NCI-H526 treated with DMSO at 0.1 percent for 48 hours (cell line): ENCODE measurements around the gene LCLAT1.
"Not testable (repeated sequence)": the region's sequence is repeated elsewhere in the genome, so short reads cannot be mapped to it uniquely, and the experiment has no call there.

Source experiments
- DNase-seq: peaks from one replicate; lab custom pipeline; 2025; lab: John Stamatoyannopoulos, UW

Gene LCLAT1

GRCh38 chr2:30455114-30455738 lies 8.2 kb downstream of the LCLAT1 start:
- DNase-seq = peak; percentile 59

DNA sequence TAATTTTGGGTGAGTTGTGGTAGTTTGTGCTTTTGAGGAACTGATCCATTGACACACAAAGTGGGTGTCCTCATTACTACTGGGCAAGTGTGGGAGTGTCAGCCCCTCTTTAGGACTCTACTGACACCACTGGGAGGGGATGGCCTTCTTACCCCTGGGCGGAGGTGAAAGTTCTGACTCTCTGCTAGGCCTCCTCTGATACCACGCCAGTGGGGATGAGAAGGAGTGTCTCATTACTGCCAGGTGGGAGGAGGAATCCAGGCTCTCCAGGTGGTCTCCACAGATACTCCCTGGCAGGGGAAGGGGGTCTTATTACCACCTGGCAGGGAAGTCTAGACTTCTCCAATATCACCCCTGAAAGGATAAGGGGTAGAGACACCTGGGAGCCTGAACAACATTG lies 9.1 kb downstream of the LCLAT1 start:
- DNase-seq = no peak

- DNase-seq = no peak
Observed at GRCh38 chr2:30456579-30456978, 9.5 kb downstream of the LCLAT1 start.

DNA sequence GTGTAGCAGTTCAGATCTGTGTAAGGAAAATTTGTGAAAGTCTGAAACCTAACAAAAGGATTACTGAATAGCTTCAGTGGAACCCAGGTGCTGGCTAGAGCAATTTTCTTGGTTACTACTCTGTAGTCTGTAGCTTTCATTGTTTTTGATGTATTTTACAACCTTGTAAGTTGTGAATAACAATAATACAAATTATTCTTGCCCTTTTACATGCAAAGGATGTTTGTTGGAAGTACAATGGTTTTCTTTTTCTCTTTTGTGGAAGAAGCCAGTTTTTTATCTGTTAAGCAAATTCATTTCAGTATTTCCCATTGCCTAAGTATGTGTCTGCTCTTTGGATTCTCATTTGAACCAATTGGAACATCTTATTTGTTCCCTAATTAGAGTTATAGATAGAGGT lies 10.2 kb downstream of the LCLAT1 start:
- no peak for DNase-seq

GRCh38 chr2:30459140-30459539 lies 12.1 kb downstream of the LCLAT1 start:
- no peak for DNase-seq

DNA sequence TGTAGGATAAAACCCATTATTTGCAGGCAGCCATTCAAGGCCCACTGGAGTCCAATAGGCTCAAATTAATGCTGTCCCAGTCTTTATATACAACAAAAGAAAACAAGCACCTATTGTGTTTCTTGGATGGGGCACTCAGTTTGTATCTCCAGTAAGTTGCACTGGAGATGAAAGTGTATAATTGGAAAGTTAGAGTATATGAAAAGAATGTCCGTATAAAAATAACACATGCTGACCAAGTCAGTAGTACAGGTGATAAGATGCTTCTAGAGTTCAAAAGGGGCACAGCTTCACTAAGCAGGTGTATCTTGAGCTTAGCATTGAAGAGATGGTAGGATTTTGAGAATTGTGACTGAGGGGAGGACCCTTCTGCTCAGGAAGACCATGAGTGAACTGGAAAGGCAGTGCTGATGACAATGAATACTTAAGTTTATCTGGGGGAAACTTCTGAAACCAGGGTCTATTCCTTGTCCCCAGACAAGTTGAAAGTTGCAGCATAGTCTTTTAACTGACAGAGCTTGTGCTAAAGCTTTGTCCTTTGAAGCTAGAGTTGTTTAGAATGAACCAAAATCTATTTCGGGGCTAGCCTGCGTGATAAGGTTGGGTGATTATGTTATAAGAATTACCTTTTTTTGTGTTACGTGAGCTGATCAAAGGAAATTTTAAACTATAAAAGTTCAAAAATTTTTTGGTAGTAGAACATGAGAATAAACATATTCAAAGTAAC lies 15.2 kb downstream of the LCLAT1 start:
- DNase-seq = no peak

GRCh38 chr2:30463535-30463934 lies 16.5 kb downstream of the LCLAT1 start:
- DNase-seq = no peak

- DNase-seq = no peak
Observed at GRCh38 chr2:30464544-30465170, 17.6 kb downstream of the LCLAT1 start.

- DNase-seq = no peak
Observed at GRCh38 chr2:30465171-30465545, 18.1 kb downstream of the LCLAT1 start.

DNA sequence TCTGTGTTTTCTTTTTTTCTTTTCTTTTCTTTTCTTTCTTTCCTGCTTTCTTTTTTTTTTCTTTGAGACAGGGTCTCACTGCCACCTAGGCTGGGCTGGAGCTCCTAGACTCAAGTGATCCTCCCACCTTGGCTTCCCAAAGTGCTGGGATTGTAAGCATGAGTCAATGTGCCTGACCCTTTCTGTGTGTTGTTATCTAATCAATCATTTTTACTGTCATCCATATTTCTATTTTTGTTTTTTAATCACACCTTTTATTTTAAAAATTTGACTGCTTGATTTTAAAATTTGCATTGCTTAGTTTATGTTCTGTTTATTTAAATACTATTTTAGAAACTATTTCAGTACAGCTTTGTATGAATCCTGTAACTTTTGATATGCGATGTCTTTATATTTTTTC lies 19.2 kb downstream of the LCLAT1 start:
- DNase-seq = no peak

GRCh38 chr2:30467062-30467826 lies 20.2 kb downstream of the LCLAT1 start:
- DNase-seq = not testable (repeated sequence)

DNA sequence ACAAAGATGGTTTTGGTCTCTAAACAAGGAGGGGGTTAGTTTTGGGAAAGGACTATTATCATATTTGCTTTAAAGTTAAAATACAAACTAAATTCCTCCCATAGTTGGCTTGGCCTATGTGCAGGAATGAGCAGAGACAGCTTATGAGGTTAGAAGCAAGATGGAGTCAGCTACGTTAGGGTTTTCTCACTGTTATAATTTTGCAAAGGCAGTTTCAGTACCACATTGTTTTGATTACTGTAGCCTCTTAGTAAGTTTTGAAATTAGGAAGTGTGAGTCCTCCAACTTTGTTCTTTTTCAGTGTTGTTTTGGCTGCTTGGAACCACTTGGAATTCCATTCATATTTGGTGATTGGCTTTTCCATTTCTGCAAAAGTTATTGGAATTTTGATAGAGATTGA lies 23.4 kb downstream of the LCLAT1 start:
- DNase-seq = no peak

DNA sequence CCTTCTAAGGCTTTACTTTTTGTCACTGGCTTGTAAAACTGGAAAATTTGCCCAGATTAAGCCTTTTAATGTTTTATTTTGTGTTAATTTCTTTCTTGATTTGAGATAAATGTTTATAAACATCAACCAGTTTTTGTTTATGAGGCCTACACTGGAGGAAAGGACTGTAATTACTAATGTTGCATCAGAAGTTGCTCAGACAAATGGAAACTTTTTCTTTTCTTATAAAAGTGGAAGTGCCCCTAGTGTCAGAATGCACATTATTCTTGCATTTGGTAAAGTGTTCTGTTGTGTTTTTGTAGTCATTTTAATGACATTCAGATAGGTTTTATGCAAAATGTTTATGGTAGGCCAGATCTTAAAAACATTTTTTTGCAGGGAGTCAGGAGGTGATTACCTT lies 25.3 kb downstream of the LCLAT1 start:
- DNase-seq = no peak

DNA sequence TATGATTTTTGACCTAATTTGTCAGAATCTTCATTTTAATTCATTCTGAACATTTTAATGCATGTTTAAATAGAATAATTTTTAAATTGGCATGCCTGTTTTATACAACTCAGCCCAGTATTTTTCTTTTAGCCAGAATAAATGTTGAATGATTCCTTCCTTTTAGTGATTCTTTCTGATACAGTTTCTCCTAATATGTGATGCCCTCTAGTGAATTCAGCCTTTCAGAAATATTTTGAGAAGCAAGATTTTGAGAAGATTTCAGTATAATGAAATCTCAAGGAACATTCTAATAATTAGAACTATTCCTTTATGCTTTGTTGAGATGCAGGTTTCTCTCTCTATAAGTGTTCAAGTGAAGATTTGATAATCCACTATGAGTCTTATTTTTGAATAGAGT lies 28.5 kb downstream of the LCLAT1 start:
- no peak for DNase-seq

GRCh38 chr2:30476636-30477035 lies 29.6 kb downstream of the LCLAT1 start:
- no peak for DNase-seq

DNA sequence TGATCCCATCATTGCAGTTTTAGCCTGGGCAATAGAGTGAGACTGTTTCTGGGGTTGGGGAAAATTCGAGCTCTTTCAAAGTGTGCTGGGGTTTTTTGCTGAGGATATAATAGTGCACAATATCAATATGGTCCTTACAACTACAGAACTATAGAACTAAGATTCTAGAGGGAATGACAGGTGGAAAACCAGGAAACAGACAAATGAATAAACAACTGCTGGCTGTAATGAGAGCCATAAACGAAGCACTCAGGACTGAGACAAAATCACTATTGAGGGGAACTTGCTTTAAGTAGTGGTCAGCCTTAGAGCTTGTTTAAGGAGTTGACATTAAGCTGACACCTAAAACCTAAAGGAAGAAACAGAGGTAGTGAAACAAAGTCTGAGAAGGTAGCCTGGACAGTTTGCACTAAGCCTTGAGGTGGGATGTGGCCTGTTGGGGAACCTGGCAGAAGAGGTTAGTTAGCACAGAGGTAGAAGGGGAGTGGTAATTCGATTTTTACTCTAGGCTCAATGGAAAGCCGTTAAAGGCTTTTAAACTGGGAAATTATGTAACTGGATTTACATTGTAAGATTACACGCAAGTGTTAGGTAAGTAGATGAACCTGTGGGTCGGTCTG lies 33.8 kb downstream of the LCLAT1 start:
- no peak for DNase-seq

DNA sequence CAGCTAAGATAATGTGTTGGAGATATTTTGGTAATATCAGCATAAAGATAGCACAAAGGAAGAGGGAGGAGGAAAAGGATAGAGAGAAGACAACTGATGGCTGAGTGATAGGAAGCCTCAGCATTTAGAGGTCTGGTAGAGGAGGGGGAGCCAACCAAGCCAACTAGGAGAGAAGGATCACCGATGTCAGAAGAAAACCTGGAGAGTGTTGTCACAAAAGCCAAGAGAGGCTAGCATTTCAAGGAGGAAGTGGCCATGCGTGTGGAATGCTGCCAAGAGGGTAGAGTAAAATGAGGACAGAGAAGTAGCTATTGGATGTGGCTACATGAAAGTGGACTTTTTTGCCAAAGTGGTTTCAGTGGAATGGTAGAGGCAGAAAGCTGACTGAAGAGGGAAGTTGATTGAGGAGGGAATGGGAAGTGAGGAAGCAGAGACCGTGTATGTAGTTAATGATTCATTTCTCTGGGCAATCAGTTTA lies 34.3 kb downstream of the LCLAT1 start:
- DNase-seq = no peak

DNA sequence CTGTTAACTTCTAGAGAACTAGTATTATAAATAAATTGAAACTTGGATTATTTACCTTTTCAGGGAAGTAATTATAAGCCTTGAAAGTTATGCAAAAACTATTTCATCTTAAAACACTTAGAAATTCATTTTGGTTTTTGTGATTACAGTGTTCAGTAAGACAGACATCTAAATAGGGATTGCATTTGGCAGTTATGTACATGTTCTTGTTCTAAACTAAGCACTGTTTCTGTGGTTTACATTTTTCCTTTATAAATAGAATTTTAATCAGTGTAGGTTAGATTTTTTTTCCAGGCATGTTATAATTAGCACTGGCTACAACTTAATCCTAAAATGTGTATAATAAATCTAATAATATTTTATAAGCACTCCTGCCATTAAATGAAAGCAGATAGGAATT lies 35.0 kb downstream of the LCLAT1 start:
- DNase-seq = no peak

DNA sequence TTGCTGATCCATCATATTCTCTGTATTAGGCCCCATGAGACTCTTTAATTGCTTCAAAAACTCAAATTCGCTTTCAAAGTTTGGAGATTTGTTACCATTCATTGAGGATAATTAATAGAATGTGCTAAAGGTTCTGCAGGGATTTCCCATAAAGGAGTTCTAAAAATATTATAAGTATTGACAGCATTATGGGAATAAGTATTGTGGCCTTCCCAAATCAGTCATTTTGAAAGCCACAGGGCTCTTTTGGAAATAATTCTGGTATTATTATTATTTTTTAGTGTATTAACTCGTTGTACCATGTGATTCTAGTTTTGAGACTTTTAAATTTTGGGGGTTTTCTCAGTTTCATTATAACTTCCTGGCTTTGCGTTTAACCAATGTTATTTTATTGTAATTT lies 37.1 kb downstream of the LCLAT1 start:
- DNase-seq = no peak

DNA sequence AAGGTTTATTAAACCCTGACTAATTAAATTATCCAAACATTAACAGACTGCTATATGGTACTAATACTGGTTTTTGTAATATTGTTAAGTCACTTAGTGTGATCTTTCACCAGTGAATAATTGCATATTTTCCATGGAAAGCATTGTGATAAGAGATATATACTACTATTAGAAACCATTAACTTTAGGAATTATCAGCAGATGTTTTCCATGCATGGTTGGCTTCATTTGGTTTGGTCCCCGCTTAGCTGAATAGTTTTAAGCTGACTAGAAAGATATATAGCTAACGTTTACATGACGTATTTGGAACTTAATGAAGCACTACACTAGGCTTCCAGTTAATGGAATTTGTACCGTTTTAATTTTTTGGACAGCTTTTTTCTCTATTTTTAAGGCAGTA lies 37.9 kb downstream of the LCLAT1 start:
- peak; percentile 6 for DNase-seq

GRCh38 chr2:30486655-30487054 lies 39.6 kb downstream of the LCLAT1 start:
- no peak for DNase-seq

GRCh38 chr2:30487603-30488002 lies 40.6 kb downstream of the LCLAT1 start:
- DNase-seq = no peak
